Cardiac muscle cell (in vitro differentiated cells and primary cell): ENCODE measurements around the gene HOXA3. TPM values are rescaled to one million over a fixed set of nuclear protein-coding genes. Genes with fewer than 3 reads are reported as not detected.

Experiments used
- DNase-seq, 2 donors: peaks; one replicate each; pipeline versions ENCODE4 v3.0.0 to v3.0.0-alpha.2; 2010 to 2017; ENCODE audit warnings: low read depth in 1 of 2, low spot score in 1 of 2
- H3K27ac ChIP-seq: fragments of 200-600 bp; sonication (generic); 2 replicates; pipeline ENCODE4 v1.5.1; 2016
- H3K27me3 ChIP-seq: fragments of 200-600 bp; sonication (generic); 2 replicates; pipeline ENCODE4 v1.6.0; 2016; ENCODE audit warnings: control low read depth
- H3K36me3 ChIP-seq: fragments of 200-600 bp; sonication (generic); 2 replicates; pipeline ENCODE4 v1.5.1; 2016; ENCODE audit warnings: control low read depth
- H3K4me1 ChIP-seq: fragments of 200-600 bp; sonication (generic); 2 replicates; pipeline ENCODE4 v1.8.1; 2017; ENCODE audit warnings: low read depth, mild to moderate bottlenecking, mixed run types
- H3K4me3 ChIP-seq: fragments of 200-600 bp; sonication (generic); 2 replicates; pipeline ENCODE4 v1.5.1; 2016; ENCODE audit warnings: mild to moderate bottlenecking
- H3K9me3 ChIP-seq: fragments of 200-600 bp; sonication (generic); 2 replicates; pipeline ENCODE4 v1.5.1; 2017; ENCODE audit warnings: low read depth, mild to moderate bottlenecking, control low read depth
- CTCF ChIP-seq: IDR thresholded peaks from 2 replicates; pipeline ENCODE4 v1.5.1; 2012; ENCODE audit warnings: low read depth, mild to moderate bottlenecking, low read length
- polyA plus RNA-seq: library from polyadenylated mRNA; unstranded; fragments of >200 nt; fragmentation: Nextera tagmentation; extraction: Ambion mirVana; gene quantifications from 2 replicates; pipeline ENCODE4 v1.2.1, GENCODE V29; 2016
- total RNA-seq: library from RNA; depleted of rRNA; stranded (reverse); fragments of >200 nt; gene quantifications from 2 replicates; pipeline ENCODE4 v1.2.3, GENCODE V29; 2016

HOXA3 gene
- total and polyA plus RNA-seq, 2 experiments from 2014 or later = 1.4 to 9.4 TPM

- no peaks in the 10 kb centered on the region for H3K9me3 ChIP-seq
- peaks cover 100% of the 10 kb centered on the region for H3K27me3 ChIP-seq
- TF ChIP-seq CTCF = no peak
- H3K4me1 ChIP-seq = peaks cover 3% of the 10 kb centered on the region
- no peak for DNase-seq
- H3K27ac ChIP-seq = no peak overlapping the region
- no peaks in the 10 kb centered on the region for H3K36me3 ChIP-seq
- no peak overlapping the region for H3K4me3 ChIP-seq
These were observed 18.9 kb upstream of the HOXA3 start for GRCh38 chr7:27171325-27171636.

GRCh38 chr7:27170426-27171324 is 18.3 kb upstream of the HOXA3 start:
- no peak for DNase-seq
- Histone ChIP-seq H3K4me3 (no peak overlapping the region), H3K27me3 (peaks cover 100% of the 10 kb centered on the region), H3K9me3 (no peaks in the 10 kb centered on the region), H3K4me1 (peaks cover 3% of the 10 kb centered on the region), H3K27ac (no peak overlapping the region), H3K36me3 (no peaks in the 10 kb centered on the region)
- TF ChIP-seq CTCF = no peak

GRCh38 chr7:27169658-27170425 is 17.5 kb upstream of the HOXA3 start:
- H3K9me3 ChIP-seq = no peaks in the 10 kb centered on the region
- H3K4me1 ChIP-seq = peaks cover 3% of the 10 kb centered on the region
- no peaks in the 10 kb centered on the region for H3K36me3 ChIP-seq
- TF ChIP-seq CTCF = no peak
- H3K4me3 ChIP-seq = no peak overlapping the region
- peaks cover 100% of the 10 kb centered on the region for H3K27me3 ChIP-seq
- H3K27ac ChIP-seq = no peak overlapping the region
- DNase-seq = no peak

DNA sequence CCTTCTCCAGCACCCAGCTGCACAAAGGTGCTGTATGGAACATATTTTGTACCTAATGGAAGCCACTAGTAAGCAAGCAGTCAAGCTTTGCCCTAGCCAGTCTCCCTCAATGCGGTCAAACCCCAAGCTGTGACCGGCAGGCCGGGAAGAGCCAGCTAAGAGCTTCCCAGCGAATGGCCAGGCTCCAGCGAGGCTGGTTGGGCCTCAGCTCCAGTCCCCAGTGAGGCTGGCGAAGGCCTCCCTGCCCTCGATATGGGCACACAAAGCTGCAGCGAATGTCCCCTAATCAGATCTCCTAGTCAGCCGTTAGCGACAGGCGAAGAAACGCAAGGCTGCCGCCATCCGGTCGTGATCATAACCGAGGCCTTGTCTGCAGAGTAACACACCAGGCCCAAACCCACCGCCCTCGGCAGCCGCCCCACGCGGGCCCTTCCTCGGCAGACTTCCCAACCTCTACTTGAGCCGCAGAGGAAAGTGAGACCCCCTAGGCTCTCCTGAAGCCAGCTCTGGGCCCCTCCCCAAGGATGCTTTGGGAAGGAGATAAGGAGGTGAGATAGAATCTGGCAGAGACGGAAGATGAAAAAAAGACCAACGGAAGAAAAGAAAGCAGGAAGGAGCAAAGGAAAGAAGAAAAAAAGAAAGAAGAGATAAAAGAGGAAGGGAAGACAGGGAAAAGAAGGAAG is 16.0 kb upstream of the HOXA3 start:
- H3K27ac ChIP-seq = no peak overlapping the region
- no peak for TF ChIP-seq CTCF
- H3K4me1 ChIP-seq = peaks cover 3% of the 10 kb centered on the region
- no peaks in the 10 kb centered on the region for H3K36me3 ChIP-seq
- H3K4me3 ChIP-seq = no peak overlapping the region
- H3K9me3 ChIP-seq = no peaks in the 10 kb centered on the region
- DNase-seq = no peak
- H3K27me3 ChIP-seq = peaks cover 100% of the 10 kb centered on the region

DNA sequence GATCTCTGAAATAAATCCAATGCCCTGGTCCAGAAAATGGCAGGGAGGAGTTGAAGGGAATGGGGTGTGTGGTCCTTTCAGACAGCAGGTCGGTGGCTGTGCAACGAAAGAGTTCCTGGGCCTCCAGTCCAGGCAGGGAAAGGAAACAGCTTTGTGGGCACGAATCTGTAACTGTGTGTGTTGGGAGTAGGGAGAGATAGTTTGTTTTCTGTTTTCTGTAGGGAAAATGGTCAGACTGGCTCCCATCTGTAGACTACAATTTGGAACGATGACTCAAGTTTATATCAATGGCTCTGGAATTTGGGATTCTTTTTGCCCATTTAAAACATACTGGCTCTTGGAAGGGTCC is 15.5 kb upstream of the HOXA3 start:
- no peaks in the 10 kb centered on the region for H3K9me3 ChIP-seq
- no peaks in the 10 kb centered on the region for H3K36me3 ChIP-seq
- no peak overlapping the region for H3K27ac ChIP-seq
- peaks cover 100% of the 10 kb centered on the region for H3K27me3 ChIP-seq
- no peak overlapping the region for H3K4me3 ChIP-seq
- peaks cover 3% of the 10 kb centered on the region for H3K4me1 ChIP-seq
- no peak for DNase-seq
- TF ChIP-seq CTCF = no peak
